NOMO-1 treated with dmso at 0.1 percent for 144 hours (cell line): ENCODE results near the gene MTFR1L.

ENCODE experiments used
- DNase-seq: peaks from one replicate; lab custom pipeline; 2025; ENCODE audit not compliant: unreplicated experiment; lab: John Stamatoyannopoulos, UW

Gene MTFR1L

DNA sequence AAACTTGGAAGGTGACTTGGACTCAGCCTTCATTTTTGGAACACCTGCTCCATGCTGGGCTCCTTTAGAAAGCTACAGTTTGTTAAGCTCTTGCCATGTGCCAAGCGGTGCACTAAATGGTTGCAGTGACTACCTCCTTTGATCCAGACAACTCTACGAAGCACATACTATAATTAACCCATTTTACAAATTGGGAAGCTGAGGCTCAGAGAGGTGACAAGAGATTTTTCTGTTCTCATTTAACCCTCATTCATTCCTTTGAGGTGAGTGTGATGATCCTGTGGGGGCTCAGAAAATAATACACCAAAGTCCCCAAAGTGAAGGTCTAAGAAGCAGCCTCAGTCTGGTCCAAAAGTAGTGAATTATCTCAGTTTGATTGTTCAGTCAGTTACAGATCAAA lies 57.4 kb downstream of the MTFR1L start:
- DNase-seq, result no peak

DNA sequence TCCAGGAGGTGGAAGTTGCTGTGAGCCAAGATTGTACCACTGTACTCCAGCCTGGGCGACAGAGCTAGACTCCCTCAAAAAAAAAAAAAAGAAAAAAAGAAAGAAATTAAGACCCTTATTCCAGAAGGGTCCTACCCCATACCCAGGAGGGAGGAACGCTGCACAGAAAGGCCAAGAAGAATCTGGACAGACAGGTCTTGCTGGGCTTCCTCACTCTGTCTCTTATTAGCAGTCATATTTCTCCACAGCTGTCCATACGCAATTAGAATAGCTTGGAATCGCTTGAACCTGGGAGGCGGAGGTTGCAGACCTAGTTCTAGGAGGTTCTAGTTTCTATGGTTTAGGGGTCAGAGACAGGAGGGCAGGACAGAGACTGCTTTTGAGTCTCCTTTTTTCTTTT lies 58.9 kb downstream of the MTFR1L start:
- no peak for DNase-seq

DNA sequence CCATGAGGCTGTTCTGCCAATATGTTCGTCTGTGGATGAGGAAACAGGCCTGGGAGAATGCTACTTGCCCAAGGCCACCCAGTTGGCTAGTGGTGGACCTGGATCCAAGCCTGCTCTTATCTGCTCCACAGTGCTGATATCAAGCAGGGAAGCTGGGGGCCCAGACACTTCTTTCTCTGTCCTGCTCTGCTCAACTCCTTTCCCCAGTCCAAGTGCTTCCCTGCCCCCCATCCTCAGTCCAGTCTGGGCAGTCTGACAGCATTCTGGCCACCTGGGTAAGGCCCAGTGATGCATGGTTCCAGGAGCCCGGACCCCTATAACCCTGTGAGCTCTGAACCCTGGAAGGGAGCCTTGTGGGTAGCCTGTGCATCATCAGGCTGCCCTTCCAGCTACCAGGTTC lies 59.9 kb downstream of the MTFR1L start:
- DNase-seq, result no peak

DNA sequence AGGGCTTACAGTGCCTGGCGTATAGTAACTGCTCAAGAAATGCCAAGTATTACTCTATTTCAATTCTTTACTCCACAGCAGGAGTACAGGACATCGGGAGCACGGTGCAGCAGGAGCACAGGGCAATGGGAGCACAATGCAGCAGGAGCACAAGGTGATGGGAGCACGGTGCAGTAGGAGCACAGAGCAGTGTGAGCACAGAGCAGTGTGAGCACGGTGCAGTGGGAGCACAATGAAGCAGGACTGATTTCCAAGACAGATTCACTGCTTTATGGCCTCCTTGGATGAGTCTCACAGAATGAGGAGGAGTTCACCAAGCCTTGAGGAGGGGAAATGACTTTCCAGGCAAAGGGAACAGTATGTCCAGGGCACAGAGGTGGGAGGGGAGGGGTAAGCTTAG lies 60.8 kb downstream of the MTFR1L start:
- DNase-seq, result no peak

DNA sequence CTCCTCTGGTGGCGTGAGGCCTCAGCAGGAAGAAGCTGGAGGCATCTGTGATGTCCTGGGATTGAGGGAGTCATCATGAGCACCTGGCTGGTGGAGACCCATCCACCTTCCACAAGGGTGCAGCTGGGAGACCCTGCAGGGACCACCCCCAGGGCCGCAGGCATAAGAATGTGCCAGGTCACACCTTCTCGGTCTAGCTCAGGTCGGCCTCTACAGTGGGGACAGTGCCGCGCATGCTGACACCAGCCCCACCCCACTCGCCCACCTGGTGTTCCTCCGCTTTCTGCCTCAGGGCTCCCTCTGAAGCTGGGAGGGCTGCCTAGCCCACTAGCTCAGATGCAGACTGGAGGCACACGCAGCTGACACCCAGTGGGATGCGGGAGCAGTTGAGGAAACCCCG lies 61.5 kb downstream of the MTFR1L start:
- no peak for DNase-seq
